ENCODE measurements around the gene FXYD7.

GRCh38 chr19:35128398-35129057 lies 14.5 kb upstream of the FXYD7 start:
- TF ChIP-seq FOXP2 (optimal IDR thresholded peaks at IDR 0.05; ENCODE audit: borderline replicate concordance, extremely low read depth, extremely low read length, insufficient read depth) (no peak), SIN3A (IDR thresholded peaks at IDR 0.05; ENCODE audit: borderline replicate concordance, insufficient read depth, low read length) (no peak)
- TF ChIP-seq, protein P1, sequence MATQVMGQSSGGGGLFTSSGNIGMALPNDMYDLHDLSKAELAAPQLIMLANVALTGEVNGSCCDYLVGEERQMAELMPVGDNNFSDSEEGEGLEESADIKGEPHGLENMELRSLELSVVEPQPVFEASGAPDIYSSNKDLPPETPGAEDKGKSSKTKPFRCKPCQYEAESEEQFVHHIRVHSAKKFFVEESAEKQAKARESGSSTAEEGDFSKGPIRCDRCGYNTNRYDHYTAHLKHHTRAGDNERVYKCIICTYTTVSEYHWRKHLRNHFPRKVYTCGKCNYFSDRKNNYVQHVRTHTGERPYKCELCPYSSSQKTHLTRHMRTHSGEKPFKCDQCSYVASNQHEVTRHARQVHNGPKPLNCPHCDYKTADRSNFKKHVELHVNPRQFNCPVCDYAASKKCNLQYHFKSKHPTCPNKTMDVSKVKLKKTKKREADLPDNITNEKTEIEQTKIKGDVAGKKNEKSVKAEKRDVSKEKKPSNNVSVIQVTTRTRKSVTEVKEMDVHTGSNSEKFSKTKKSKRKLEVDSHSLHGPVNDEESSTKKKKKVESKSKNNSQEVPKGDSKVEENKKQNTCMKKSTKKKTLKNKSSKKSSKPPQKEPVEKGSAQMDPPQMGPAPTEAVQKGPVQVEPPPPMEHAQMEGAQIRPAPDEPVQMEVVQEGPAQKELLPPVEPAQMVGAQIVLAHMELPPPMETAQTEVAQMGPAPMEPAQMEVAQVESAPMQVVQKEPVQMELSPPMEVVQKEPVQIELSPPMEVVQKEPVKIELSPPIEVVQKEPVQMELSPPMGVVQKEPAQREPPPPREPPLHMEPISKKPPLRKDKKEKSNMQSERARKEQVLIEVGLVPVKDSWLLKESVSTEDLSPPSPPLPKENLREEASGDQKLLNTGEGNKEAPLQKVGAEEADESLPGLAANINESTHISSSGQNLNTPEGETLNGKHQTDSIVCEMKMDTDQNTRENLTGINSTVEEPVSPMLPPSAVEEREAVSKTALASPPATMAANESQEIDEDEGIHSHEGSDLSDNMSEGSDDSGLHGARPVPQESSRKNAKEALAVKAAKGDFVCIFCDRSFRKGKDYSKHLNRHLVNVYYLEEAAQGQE (IDR thresholded peaks at IDR 0.05; ENCODE audit: insufficient read depth in 1 of 2, low read depth in 2 of 2, low read length in 2 of 2): no peak
